Fibroblast of upper back skin (primary cell): ENCODE results near the gene TUB.

Experiments
- DNase-seq: peaks from one replicate; pipeline ENCODE4 v3.0.0-alpha.2; 2013

Gene TUB

GRCh38 chr11:8045839-8046238 lies 35.2 kb upstream of the TUB start:
- DNase-seq = no peak

DNA sequence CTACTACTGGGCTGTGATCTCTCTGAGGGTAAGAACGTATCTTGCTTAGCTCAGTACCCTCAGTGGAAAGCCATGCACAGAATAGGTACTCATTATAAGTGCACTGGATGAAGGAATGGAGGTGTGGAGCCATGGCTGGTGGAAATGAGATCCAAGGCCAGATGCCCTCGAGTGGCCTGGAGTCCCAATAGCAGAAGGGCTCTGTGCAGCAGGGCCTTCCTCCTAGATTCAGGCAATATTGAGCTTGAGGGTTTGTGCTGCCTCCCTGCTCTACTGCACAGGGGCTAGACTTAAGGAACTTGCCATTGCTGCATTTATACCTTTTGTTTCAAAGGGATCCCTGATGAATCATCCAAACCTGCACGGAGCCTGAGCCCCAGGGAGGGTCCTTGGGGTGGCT lies 33.6 kb upstream of the TUB start:
- DNase-seq = no peak

DNA sequence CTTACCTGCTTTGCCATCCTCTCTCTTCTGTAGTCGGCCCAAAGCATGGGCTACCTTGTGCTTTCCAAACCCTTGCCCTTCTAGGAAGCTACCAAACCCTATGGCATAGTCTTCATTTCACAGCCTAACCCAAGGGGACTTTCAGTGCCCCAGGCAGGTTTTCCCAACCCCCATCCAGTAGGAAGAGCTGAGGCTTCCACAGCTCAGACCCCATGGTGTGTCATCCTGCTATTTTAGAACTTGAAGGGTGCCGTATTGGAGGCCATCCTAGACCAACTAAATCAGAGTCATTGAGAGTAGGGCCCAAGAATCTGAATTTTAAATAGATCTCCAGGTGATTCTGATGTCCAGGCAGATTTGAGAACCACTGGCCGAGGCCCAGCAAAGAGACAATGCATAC lies 31.9 kb upstream of the TUB start:
- no peak for DNase-seq

DNA sequence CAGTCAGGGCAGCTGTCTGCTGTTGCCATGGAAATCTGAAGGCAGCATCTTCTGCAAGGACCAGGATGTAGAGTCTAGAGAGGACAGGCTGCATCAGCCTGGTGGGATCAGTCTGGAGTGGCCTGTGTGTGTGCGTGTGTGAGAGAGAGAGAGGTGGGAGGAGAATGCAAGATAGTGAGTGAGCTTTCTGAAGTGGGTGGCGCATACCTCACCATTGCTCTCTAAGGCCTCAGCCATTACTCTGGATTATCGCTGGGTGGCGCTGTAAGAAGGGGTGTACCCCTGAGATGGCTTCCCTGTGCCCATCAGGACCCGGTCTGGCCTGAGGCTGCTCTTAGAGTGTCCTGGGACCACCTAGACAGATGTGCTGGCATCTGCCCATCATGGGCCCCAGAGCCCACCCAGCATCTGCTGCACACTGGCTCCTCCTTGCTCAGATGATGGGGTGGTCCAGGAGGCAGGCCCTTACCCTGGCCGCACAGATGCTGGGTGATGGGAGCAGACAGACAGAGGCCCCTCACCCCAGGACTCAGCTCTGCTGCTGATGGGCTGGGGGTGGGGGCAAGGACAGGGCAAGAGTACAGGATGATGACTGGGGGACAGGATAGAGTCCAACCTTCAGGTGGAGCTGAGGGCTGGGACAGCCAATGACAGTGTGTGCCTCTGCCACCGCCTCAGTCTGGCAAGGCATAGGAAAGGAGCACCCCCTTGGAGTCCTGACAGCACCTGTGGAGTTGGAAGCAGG lies 25.7 kb upstream of the TUB start:
- no peak for DNase-seq

GRCh38 chr11:8055836-8056526 lies 25.0 kb upstream of the TUB start:
- DNase-seq = no peak

DNA sequence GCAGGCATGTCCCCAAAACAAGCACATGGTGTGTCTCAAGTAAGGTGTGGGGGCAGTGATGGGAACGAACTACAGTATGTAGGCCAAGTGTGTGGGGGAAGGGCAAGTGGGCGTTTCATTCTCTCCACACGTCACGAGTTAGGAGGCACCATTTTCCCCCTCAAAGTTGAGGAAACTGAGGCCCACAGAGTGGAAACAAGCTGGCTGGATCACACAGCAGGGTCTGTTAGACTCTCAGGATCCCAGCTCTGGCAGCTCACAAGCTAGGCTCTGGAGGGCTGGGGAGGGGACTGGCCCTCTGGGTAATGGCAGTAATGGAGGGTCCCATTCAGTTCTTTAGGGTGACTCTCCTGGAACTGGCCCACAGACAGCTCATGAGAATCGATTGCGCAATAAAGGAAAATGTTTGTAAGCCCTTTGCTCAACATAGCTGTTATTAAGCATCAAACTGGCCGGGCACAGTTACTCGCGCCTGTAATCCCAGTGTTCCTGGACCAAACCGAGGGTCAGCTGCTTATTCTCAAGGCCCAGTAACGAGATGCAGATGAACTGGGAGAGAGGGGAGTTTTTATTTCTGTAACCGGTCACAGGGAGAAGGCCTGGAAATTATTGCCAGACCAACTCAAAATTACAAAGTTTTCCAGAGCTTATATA lies 24.1 kb upstream of the TUB start:
- peak; percentile 45 for DNase-seq

GRCh38 chr11:8058216-8058615 lies 22.8 kb upstream of the TUB start:
- DNase-seq = no peak

DNA sequence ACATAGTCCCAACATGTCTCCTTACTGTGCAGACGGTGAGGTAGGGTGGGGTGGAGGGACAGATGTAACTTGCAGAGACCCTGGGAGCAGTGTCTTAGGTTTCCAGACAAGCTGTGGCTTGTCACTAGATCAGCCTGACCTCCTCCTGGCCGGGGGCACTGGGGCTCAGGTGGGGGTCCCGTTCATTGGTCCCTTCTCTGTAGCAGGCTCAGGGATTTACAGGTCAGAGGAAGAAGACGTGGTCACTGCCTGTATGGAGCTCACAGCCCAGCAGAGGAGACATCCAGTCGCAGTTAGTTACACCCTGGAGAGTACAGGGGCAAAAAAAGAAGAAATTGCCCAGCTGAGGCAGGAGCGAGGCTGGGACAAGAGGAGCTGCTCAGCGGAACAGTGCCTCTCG lies 22.0 kb upstream of the TUB start:
- DNase-seq = no peak

DNA sequence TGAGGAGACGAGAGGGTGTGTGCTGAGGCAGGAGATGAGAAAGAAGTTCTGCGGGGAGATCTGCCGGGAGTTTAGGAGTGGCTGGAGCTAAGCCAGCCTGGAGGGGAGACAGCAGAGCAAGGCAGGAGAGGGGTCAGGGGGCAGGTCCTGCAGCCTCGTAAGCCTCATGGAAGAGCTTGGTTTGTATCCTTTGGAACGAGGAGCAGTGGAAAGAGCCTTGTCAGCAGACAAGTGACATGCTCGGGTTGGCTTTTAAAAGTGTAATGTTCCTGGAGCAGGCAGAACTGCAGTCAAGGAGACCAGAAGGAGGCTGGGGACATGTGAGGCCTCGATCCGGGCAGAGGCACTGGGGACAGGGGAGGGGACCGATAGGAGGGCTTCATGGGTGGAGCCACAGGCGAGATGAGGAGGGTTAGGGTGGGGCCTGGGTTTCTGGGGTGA lies 21.4 kb upstream of the TUB start:
- no peak for DNase-seq

- DNase-seq = no peak
These were observed 20.8 kb upstream of the TUB start for GRCh38 chr11:8060146-8060719.

DNA sequence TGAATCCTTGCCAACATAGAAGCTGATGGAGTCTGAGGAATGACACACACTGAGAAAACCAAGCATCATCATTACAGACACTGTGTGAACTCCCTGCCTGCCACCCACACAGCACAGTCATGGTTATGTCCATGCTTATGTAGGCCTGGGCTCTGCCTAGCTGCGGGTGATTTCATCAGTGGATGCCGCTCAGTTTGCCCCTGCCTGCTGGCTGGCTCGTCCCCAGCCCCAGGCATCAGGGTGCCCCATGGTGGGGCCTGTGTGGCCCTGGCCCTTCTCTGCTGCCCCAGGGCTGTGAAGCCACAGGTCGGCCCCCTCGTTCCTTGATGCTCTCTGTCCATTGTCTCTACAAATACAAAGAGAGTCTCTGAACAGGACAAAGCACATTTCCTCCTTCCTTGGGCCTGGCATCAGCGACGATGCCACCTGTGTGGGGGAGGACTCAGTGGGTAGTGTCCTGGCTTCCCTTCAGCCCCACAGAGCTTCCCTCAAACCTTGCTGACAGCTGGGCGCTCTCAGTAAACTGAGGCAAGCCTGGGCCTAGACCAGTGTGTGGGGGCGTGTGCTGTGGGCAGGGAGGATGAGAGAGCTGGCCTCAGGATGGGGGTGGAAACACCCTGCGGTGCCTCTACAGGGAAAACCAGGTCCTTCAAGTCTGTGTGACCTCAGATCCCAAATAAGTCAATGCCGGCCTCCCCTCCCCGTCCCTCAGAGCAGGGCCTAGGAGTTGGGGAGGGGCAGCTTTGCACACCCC lies 20.0 kb upstream of the TUB start:
- peak; percentile 56 for DNase-seq

DNA sequence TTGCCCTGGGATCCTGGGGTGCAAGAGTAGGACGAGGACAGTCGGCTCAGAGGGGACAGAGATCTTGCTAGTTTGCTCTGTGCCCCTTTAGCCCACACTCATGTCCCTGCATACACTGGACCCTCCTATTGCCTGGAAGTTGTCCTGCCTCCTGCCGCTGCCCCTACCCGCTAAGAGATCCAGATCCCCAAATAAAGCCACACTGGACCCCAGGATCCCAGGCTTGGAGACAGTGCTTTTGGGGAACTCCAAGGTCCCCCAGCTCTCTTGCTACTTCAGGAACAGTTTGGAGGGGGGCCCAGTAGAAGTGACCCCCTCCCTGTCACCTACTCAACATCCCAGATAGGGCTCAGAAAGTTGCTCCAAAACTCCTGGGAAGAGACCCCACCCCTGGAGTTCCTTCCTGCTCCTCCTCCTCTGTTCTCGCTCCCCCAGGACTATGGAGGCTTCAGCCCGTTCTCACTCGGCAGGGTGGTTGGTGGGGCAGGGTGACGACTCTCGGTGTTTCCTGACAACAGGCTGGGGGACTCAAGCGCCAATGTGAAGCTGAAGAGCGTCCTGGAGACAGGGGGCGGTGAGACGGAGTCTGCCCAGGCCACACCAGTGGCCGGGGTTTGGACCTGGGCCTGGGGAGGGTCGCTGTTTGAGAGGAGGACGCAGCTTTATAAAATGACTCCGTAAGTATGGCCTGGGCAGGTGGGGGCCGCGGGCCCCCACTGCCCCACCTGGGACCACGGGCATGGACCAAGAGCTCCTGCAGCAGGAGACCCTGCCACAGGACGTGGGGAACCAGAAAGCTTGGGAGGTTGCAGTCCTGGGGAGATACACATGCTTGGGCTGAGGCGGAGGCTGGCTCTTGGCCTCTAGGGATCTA lies 19.2 kb upstream of the TUB start:
- no peak for DNase-seq

GRCh38 chr11:8062781-8063257 lies 18.2 kb upstream of the TUB start:
- no peak for DNase-seq

- peak; percentile 91 for DNase-seq
These were observed 17.7 kb upstream of the TUB start for GRCh38 chr11:8063324-8063723.

GRCh38 chr11:8065031-8065430 lies 16.0 kb upstream of the TUB start:
- DNase-seq = no peak

DNA sequence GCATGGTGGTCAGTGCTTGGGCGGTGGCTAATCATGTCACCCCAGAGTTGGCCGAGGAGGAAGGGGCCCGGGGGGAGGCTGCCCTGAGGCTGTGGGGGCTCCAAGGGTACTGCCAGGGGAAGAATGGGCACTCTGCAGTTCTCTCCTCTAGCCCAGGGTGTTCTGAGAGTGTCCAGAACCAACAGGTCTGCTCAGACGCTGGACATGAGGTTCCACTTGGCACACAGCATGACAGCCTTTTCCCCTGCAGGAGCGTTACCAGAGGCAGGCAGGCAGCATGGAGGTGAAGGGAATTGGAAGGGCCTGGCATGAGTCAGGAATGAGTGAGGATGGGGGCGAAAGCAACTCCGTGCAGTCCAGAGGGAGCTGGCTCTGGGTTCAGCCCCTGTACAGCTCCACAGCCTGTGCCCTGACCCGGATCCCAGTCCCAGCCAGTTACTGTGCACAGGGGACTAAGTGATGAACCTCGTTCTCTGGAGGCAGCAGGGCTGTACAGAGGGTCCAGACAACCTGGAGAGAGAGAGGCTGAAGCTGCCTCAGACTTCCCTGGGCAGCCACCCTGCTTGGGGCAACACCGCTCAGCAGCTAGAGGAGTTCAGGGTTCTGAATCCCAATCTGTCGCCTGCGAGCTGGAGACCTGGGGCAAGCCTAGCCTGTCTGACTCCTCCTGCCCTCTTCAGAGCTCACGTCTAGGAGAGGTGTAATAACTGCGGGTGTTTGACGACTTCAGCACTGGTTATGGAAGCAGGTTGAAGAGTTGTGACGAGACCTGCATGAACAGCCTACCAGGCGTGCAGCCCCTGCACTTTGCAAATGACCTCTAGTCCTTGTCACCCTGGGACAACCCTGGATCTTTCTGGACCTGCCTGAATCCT lies 14.7 kb upstream of the TUB start:
- no peak for DNase-seq

GRCh38 chr11:8066911-8067455 lies 14.0 kb upstream of the TUB start:
- DNase-seq = peak; percentile 41

DNA sequence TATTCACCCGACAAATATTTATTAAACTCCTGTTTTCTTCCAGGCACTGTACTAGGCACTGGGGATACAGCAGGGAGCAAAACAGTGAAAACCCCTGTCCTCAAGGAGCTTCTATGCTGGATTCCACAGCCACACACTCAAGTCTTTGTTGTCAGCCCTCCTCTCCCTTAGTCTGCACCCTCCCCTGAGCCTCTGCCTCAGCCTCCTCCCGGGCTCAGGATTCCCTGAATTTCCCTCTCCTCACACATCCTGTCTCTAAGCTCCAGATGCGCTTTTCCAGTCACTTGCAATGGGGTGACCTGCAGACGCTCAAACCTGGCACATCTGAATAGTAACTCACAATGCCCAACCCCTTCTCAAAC lies 13.5 kb upstream of the TUB start:
- no peak for DNase-seq

- DNase-seq = no peak
These were observed 13.0 kb upstream of the TUB start for GRCh38 chr11:8067929-8068575.

GRCh38 chr11:8068605-8069221 lies 12.3 kb upstream of the TUB start:
- DNase-seq = peak; percentile 95
